Ishikawa (cell line): ENCODE data around the gene HSH2D.

Experiments
- CEBPB ChIP-seq: IDR thresholded peaks from 2 replicates; pipeline ENCODE4 v1.6.1; 2012
- CREB1 ChIP-seq: IDR thresholded peaks from 2 replicates; pipeline ENCODE4 v1.6.1; 2012; ENCODE audit warnings: low read depth
- EGR1 ChIP-seq: IDR thresholded peaks from 2 replicates; pipeline ENCODE4 v1.6.1; 2012
- EP300 ChIP-seq: IDR thresholded peaks from 2 replicates; pipeline ENCODE4 v1.6.1; 2012; ENCODE audit warnings: borderline replicate concordance
- FOXM1 ChIP-seq: IDR thresholded peaks from 2 replicates; pipeline ENCODE4 v1.6.1; 2012; ENCODE audit warnings: low read depth, borderline replicate concordance
- NFIC ChIP-seq: IDR thresholded peaks from 2 replicates; pipeline ENCODE4 v1.6.1; 2012
- RAD21 ChIP-seq: IDR thresholded peaks from 2 replicates; pipeline ENCODE4 v1.6.1; 2012; ENCODE audit warnings: low read depth
- TAF1 ChIP-seq: IDR thresholded peaks from 2 replicates; pipeline ENCODE4 v1.6.1; 2012; ENCODE audit warnings: low read depth, mild to moderate bottlenecking
- TCF12 ChIP-seq: IDR thresholded peaks from 2 replicates; pipeline ENCODE4 v1.6.1; 2012; ENCODE audit warnings: low read depth
- TEAD4 ChIP-seq: IDR thresholded peaks from 2 replicates; pipeline ENCODE4 v1.6.1; 2012
- YY1 ChIP-seq: IDR thresholded peaks from 2 replicates; pipeline ENCODE4 v1.6.1; 2012; ENCODE audit warnings: low read depth
- ZBTB7A ChIP-seq: IDR thresholded peaks from 2 replicates; pipeline ENCODE4 v1.6.1; 2012; ENCODE audit warnings: low read depth
- TF ChIP-seq, protein P1 (sequence below): IDR thresholded peaks from 2 replicates; pipeline ENCODE4 v1.6.1; 2012
- TF ChIP-seq, protein P2 (sequence below): IDR thresholded peaks from 2 replicates; pipeline ENCODE4 v1.6.1; 2012; ENCODE audit warnings: low read depth, mild to moderate bottlenecking
- TF ChIP-seq, protein P3 (sequence below): IDR thresholded peaks from 2 replicates; pipeline ENCODE4 v1.6.1; 2012

The HSH2D gene

DNA sequence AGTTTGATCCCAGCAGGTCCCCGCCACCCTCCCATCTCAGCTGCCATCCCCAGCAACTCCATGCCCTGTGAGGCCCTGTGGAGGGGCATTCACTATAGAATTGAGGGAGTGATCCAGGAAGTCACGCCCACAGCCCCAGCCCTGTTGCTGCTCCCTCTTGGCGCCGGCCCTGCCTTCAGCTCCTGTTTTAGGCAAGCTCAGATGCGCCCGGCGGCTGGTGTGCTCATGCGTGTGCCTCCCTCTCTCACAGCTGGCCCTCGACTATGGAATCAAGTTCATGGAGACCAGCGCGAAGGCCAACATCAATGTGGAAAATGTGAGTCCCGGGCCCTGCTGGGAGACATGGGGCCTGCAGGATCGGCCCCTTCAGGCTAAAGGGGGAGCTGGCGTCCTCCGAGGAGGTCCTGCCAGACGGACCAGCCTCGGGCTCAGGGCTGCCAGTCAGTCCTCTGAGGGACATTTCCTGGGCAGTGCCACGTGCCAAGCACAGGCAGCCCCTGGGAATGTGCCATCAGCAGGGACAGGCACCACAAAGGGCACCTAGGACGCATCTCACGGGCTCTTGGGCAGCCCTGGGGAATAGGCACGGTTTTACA, 15.6 kb upstream of the HSH2D start:
- no peak for TF ChIP-seq RAD21
- TF ChIP-seq, protein P1, sequence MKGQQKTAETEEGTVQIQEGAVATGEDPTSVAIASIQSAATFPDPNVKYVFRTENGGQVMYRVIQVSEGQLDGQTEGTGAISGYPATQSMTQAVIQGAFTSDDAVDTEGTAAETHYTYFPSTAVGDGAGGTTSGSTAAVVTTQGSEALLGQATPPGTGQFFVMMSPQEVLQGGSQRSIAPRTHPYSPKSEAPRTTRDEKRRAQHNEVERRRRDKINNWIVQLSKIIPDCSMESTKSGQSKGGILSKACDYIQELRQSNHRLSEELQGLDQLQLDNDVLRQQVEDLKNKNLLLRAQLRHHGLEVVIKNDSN = no peak

DNA sequence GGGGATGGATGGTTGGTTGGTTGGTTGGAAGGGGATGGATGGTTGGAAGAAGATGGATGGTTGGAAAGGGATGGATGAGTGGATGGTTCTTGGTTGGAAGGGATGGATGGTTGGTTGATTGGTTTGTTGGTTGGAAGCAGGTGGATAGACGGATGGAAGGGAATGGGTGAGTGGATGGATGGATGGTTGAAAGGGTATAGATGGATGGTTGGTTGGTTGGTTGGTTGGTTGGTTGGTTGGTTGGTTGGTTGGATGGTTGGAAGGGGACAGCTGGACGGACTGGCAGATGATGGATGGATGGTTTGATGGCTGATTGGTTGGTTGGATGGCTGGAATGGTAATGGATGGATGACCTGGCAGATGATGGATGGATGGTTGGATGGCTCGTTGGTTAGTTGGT, 11.8 kb upstream of the HSH2D start:
- no peak for TF ChIP-seq NFIC
- TF ChIP-seq ZBTB7A = no peak
- TF ChIP-seq TCF12 = no peak
- no peak for TF ChIP-seq TEAD4
- TF ChIP-seq, protein P2, sequence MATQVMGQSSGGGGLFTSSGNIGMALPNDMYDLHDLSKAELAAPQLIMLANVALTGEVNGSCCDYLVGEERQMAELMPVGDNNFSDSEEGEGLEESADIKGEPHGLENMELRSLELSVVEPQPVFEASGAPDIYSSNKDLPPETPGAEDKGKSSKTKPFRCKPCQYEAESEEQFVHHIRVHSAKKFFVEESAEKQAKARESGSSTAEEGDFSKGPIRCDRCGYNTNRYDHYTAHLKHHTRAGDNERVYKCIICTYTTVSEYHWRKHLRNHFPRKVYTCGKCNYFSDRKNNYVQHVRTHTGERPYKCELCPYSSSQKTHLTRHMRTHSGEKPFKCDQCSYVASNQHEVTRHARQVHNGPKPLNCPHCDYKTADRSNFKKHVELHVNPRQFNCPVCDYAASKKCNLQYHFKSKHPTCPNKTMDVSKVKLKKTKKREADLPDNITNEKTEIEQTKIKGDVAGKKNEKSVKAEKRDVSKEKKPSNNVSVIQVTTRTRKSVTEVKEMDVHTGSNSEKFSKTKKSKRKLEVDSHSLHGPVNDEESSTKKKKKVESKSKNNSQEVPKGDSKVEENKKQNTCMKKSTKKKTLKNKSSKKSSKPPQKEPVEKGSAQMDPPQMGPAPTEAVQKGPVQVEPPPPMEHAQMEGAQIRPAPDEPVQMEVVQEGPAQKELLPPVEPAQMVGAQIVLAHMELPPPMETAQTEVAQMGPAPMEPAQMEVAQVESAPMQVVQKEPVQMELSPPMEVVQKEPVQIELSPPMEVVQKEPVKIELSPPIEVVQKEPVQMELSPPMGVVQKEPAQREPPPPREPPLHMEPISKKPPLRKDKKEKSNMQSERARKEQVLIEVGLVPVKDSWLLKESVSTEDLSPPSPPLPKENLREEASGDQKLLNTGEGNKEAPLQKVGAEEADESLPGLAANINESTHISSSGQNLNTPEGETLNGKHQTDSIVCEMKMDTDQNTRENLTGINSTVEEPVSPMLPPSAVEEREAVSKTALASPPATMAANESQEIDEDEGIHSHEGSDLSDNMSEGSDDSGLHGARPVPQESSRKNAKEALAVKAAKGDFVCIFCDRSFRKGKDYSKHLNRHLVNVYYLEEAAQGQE = no peak
- TF ChIP-seq EP300 = no peak
- no peak for TF ChIP-seq EGR1

DNA sequence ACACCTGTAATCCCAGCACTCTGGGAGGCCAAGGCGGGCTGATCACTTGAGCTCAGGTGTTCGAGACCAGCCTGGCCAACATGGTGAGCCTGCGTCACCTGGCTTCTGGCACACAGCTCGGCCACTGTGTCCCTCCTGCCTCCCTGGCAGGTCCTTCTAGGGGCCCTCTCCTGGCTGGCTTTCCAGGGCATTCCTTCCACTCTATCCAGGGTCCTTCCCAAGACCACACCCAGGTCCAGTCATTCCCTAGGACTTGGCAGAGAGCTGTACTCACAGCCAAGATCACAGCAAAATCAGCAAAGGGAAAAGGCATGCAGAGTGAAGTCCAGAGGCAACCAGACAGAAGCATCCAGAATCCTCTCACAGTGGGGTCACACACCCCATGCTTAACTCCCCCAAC, 9.7 kb upstream of the HSH2D start:
- no peak for TF ChIP-seq YY1
- TF ChIP-seq ZBTB7A = no peak
- TF ChIP-seq NFIC = no peak
- TF ChIP-seq, protein P3, sequence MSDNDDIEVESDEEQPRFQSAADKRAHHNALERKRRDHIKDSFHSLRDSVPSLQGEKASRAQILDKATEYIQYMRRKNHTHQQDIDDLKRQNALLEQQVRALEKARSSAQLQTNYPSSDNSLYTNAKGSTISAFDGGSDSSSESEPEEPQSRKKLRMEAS = no peak
- TF ChIP-seq EGR1 = no peak
- TF ChIP-seq TCF12 = no peak
- TF ChIP-seq CEBPB = no peak
- TF ChIP-seq, protein P1 = no peak
- TF ChIP-seq CREB1 = no peak
- no peak for TF ChIP-seq TAF1
- TF ChIP-seq TEAD4 = no peak
- TF ChIP-seq, protein P2 = no peak
- TF ChIP-seq EP300 = no peak
- TF ChIP-seq FOXM1 = no peak
- TF ChIP-seq RAD21 = no peak

DNA sequence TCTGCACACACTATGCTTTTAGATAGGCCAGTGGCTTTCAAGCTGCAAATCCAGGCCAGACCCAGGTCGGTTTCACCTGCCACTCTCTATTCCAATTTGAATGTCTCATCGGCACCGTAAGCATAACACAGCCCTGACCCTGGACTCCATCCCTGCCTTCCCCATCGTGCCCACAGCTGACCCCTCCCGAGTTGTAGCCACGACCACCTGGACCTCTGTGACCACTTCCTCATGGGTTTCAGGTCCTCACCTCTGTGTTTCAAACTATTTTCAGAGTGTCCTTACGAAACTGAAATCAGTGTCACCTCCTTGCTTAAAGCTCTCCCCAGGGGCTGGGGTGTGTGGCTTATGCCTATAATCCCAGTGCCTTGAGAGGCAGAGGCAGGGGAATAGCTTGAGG, 9.0 kb upstream of the HSH2D start:
- TF ChIP-seq, protein P2 = no peak
- TF ChIP-seq ZBTB7A (no peak), RAD21 (no peak), CEBPB (no peak), CREB1 (no peak), TCF12 (no peak), EP300 (no peak), YY1 (no peak), FOXM1 (no peak), EGR1 (no peak), NFIC (no peak), TAF1 (no peak)

DNA sequence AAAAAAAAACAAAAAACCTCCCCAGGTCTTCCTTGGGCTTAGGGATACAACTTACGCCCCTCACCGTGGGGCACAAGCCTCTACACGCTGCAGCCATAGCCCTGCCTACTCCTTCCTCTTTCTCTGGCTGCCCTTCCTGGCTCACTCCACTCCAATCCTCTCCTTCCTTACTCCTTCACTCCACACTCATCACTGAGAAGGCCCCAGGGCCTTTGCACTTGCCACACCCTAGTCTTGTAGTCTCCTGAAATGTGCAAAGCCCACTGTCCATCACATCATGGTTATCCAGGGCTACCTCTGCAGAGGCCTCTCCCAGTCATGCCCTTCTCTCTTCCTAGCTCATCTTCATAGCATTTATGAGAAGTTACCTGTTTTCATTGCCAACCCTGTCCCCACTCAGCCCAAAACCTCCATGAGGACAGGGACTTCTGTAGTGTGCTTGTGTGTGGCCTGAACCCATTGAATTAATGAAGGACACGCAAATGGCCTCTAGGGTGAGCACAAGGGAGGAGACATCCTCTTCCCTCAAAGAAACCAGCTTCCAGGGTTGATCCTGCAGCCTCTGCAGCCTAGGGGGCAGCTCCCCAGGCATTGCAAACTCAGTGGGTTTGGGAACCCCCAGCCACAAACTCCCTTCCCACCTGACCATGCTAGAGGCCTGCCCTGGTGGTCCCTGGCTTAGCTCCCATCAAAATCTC, 7.9 kb upstream of the HSH2D start:
- TF ChIP-seq, protein P2 = no peak
- no peak for TF ChIP-seq EP300
